Stomach (tissue), 4 donors: ENCODE results near the gene FRY.

Experiments used
- POLR2AphosphoS5 ChIP-seq, 3 donors: sonication (generic); formaldehyde crosslinking; IDR thresholded peaks; one replicate each; pipeline ENCODE4 v1.6.1; 2016; ENCODE audit warnings: antibody characterized with exemption in 3 of 3
- TF ChIP-seq, protein P1 (sequence below), 7 experiments: fragments of 450-650 bp in 4 of 7; fragments of 200-600 bp in 3 of 7; sonication (generic) in 3 of 7; IDR thresholded peaks; one replicate each; pipeline ENCODE4 v1.5.1; 2016 to 2019; ENCODE audit warnings: antibody characterized with exemption in 7 of 7, control low read depth in 2 of 7, mild to moderate bottlenecking in 1 of 7

GRCh38 chr13:32174366-32174765 is 142.8 kb downstream of the FRY start:
- TF ChIP-seq, protein P1, sequence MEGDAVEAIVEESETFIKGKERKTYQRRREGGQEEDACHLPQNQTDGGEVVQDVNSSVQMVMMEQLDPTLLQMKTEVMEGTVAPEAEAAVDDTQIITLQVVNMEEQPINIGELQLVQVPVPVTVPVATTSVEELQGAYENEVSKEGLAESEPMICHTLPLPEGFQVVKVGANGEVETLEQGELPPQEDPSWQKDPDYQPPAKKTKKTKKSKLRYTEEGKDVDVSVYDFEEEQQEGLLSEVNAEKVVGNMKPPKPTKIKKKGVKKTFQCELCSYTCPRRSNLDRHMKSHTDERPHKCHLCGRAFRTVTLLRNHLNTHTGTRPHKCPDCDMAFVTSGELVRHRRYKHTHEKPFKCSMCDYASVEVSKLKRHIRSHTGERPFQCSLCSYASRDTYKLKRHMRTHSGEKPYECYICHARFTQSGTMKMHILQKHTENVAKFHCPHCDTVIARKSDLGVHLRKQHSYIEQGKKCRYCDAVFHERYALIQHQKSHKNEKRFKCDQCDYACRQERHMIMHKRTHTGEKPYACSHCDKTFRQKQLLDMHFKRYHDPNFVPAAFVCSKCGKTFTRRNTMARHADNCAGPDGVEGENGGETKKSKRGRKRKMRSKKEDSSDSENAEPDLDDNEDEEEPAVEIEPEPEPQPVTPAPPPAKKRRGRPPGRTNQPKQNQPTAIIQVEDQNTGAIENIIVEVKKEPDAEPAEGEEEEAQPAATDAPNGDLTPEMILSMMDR (IDR thresholded peaks at IDR 0.05), result no peak
- TF ChIP-seq POLR2AphosphoS5 (IDR thresholded peaks at IDR 0.05), result no peak
